NCI-H446 (cell line): ENCODE measurements around the gene PPARGC1A.

ENCODE experiments used
- DNase-seq, 2 experiments: peaks; one replicate each; lab custom pipeline; 2025; lab: John Stamatoyannopoulos, UW

The PPARGC1A gene

GRCh38 chr4:23881674-23882337, 8.0 kb downstream of the PPARGC1A start:
- no peak for DNase-seq

- no peak for DNase-seq
Observed at GRCh38 chr4:23881052-23881501, 8.8 kb downstream of the PPARGC1A start.

GRCh38 chr4:23878912-23879732, 10.7 kb downstream of the PPARGC1A start:
- DNase-seq = no peak

- DNase-seq = no peak
Observed at GRCh38 chr4:23878246-23878891, 11.5 kb downstream of the PPARGC1A start.

GRCh38 chr4:23877758-23878229, 12.1 kb downstream of the PPARGC1A start:
- no peak for DNase-seq

GRCh38 chr4:23876418-23877089, 13.3 kb downstream of the PPARGC1A start:
- no peak for DNase-seq

- DNase-seq = no peak
Observed at GRCh38 chr4:23875317-23875716, 14.5 kb downstream of the PPARGC1A start.

GRCh38 chr4:23874536-23874901, 15.3 kb downstream of the PPARGC1A start:
- no peak for DNase-seq

GRCh38 chr4:23873717-23874535, 15.9 kb downstream of the PPARGC1A start:
- DNase-seq = no peak

- no peak for DNase-seq
Observed at GRCh38 chr4:23871426-23871825, 18.4 kb downstream of the PPARGC1A start.

GRCh38 chr4:23866450-23867075, 23.3 kb downstream of the PPARGC1A start:
- no peak for DNase-seq

GRCh38 chr4:23861897-23862296, 27.9 kb downstream of the PPARGC1A start:
- no peak for DNase-seq

- DNase-seq = no peak
Observed at GRCh38 chr4:23860919-23861318, 28.9 kb downstream of the PPARGC1A start.

- DNase-seq = no peak
Observed at GRCh38 chr4:23857367-23857959, 32.4 kb downstream of the PPARGC1A start.

GRCh38 chr4:23856630-23857029, 33.2 kb downstream of the PPARGC1A start:
- no peak for DNase-seq

- no peak for DNase-seq
Observed at GRCh38 chr4:23855912-23856605, 33.8 kb downstream of the PPARGC1A start.

GRCh38 chr4:23853986-23854660, 35.7 kb downstream of the PPARGC1A start:
- DNase-seq = no peak

- no peak for DNase-seq
Observed at GRCh38 chr4:23851464-23851863, 38.4 kb downstream of the PPARGC1A start.

- DNase-seq = no peak
Observed at GRCh38 chr4:23847158-23847557, 42.7 kb downstream of the PPARGC1A start.
